H1 (cell line): ENCODE results near the gene NDUFA1. TPM values are rescaled to one million over a fixed set of nuclear protein-coding genes. Genes with fewer than 3 reads are reported as not detected.

ENCODE experiments used
- CTCF ChIA-PET: fragments of 300-600 bp; sonication (Branson Sonifier 250); formaldehyde crosslinking; loops from one replicate; lab custom pipeline; 2021; ENCODE audit not compliant: partially characterized antibody; lab: Charles Lee
- POLR2A ChIA-PET: fragments of 300-600 bp; sonication (Branson Sonifier 250); formaldehyde crosslinking; loops from one replicate; lab custom pipeline; 2021; ENCODE audit warnings: inconsistent platforms; ENCODE audit not compliant: partially characterized antibody; lab: Charles Lee
- DNase-seq, 2 experiments: peaks; one replicate each; pipeline versions ENCODE4 v3.0.0 to v3.0.0-alpha.2; 2010 to 2022; ENCODE audit warnings: low spot score in 2 of 2, low read depth in 1 of 2, mixed read lengths in 1 of 2
- FAIRE-seq: peaks from 2 replicates; lab custom pipeline; 2011; peaks lifted over from hg19 to GRCh38; lab: Jason Lieb, UNC
- H2AFZ ChIP-seq: 2 replicates; pipeline ENCODE4 v1.8.1; 2012; ENCODE audit warnings: low read length, inconsistent platforms
- H2AK5ac ChIP-seq: 2 replicates; pipeline ENCODE4 v1.6.1; 2013; ENCODE audit warnings: low read depth, low read length
- H2BK120ac ChIP-seq: replicated peaks from 2 replicates; pipeline ENCODE3; 2013; ENCODE audit warnings: low read depth, low read length, inconsistent platforms
- H2BK12ac ChIP-seq: 2 replicates; pipeline ENCODE4 v1.6.1; 2013; ENCODE audit warnings: low read depth, low read length
- H2BK15ac ChIP-seq: 2 replicates; pipeline ENCODE4 v1.6.1; 2013; ENCODE audit warnings: low read length
- H2BK20ac ChIP-seq: 2 replicates; pipeline ENCODE4 v1.6.1; 2013; ENCODE audit warnings: low read length
- H2BK5ac ChIP-seq: 2 replicates; pipeline ENCODE4 v1.6.1; 2013; ENCODE audit warnings: low read depth, low read length
- H3K14ac ChIP-seq: 2 replicates; pipeline ENCODE4 v1.6.1; 2013; ENCODE audit warnings: inconsistent platforms; ENCODE audit not compliant: insufficient read length
- H3K18ac ChIP-seq: 2 replicates; pipeline ENCODE4 v1.6.1; 2013; ENCODE audit warnings: low read length; ENCODE audit errors: extremely low read depth
- H3K23ac ChIP-seq: 2 replicates; pipeline ENCODE4 v1.6.1; 2013; ENCODE audit warnings: inconsistent platforms; ENCODE audit not compliant: insufficient read length
- H3K23me2 ChIP-seq: 2 replicates; pipeline ENCODE4 v1.6.1; 2013; ENCODE audit warnings: low read depth, low read length
- H3K27ac ChIP-seq: 2 replicates; pipeline ENCODE4 v1.6.1; 2011; ENCODE audit warnings: low read depth, low read length, inconsistent platforms
- H3K27me3 ChIP-seq, 4 experiments: replicated peaks in 1 of 4; 1 replicate in 1 of 4; 2 replicates in 3 of 4; pipeline versions ENCODE4 v1.6.1 to v1.8.1; 2011 to 2013; ENCODE audit warnings: low read length in 3 of 4, mild to moderate bottlenecking in 3 of 4, inconsistent platforms in 2 of 4, mixed read lengths in 2 of 4, moderate library complexity in 1 of 4; ENCODE audit not compliant: control insufficient read depth in 3 of 4, insufficient read depth in 3 of 4; ENCODE audit errors: extremely low read depth in 1 of 4
- H3K36me3 ChIP-seq, 4 experiments: 2 replicates each; pipeline versions ENCODE4 v1.6.1 to v1.8.1; 2011 to 2013; ENCODE audit warnings: mild to moderate bottlenecking in 4 of 4, low read length in 3 of 4, moderate library complexity in 2 of 4, control low read depth in 1 of 4, inconsistent platforms in 1 of 4; ENCODE audit not compliant: insufficient read depth in 4 of 4, control insufficient read depth in 2 of 4
- H3K4ac ChIP-seq: replicated peaks from 2 replicates; pipeline ENCODE3; 2013; ENCODE audit warnings: low read length, low read depth, mixed read lengths, inconsistent platforms; ENCODE audit not compliant: insufficient read length
- H3K4me1 ChIP-seq, 4 experiments: replicated peaks in 1 of 4; 1 replicate in 1 of 4; 2 replicates in 3 of 4; pipeline versions ENCODE4 v1.6.1 to v1.8.1; 2011 to 2013; ENCODE audit warnings: low read length in 3 of 4, inconsistent platforms in 2 of 4, mixed read lengths in 1 of 4; ENCODE audit not compliant: insufficient read depth in 4 of 4, control insufficient read depth in 3 of 4
- H3K4me2 ChIP-seq, 2 experiments: 2 replicates each; pipeline versions ENCODE4 v1.6.1 to v1.8.1; 2011 to 2013; ENCODE audit warnings: low read depth in 2 of 2, low read length in 2 of 2, control low read depth in 1 of 2, inconsistent platforms in 1 of 2, mild to moderate bottlenecking in 1 of 2; ENCODE audit not compliant: insufficient read depth in 1 of 2
- H3K4me3 ChIP-seq, 4 experiments: fragments of 200-600, 300-600 bp in 1 of 4; sonication (generic), shearing (Covaris generic), sonication (Bioruptor Twin) in 1 of 4; 2 replicates each; pipeline versions ENCODE4 v1.5.1 to v1.8.1; 2011 to 2016; ENCODE audit warnings: low read length in 4 of 4, low read depth in 3 of 4, control low read depth in 2 of 4, inconsistent platforms in 2 of 4, mild to moderate bottlenecking in 2 of 4, mixed read lengths in 1 of 4, moderate library complexity in 1 of 4; ENCODE audit not compliant: insufficient read depth in 2 of 4; ENCODE audit errors: extremely low read depth in 1 of 4
- H3K56ac ChIP-seq: replicated peaks from 2 replicates; pipeline ENCODE3; 2013; ENCODE audit warnings: low read depth, mild to moderate bottlenecking, mixed read lengths, low read length, inconsistent platforms; ENCODE audit not compliant: insufficient read length
- H3K79me1 ChIP-seq: 2 replicates; pipeline ENCODE4 v1.6.1; 2013; ENCODE audit warnings: low read depth, low read length, control low read depth
- H3K79me2 ChIP-seq, 2 experiments: 2 replicates each; pipeline versions ENCODE4 v1.6.1 to v1.8.1; 2012 to 2013; ENCODE audit warnings: low read length in 2 of 2, mild to moderate bottlenecking in 2 of 2, inconsistent platforms in 1 of 2; ENCODE audit not compliant: insufficient read depth in 2 of 2, control insufficient read depth in 1 of 2
- H3K9ac ChIP-seq, 4 experiments: replicated peaks in 1 of 4; 1 replicate in 1 of 4; 2 replicates in 3 of 4; pipeline versions ENCODE4 v1.6.1 to v1.8.1; 2011 to 2013; ENCODE audit warnings: low read depth in 3 of 4, low read length in 3 of 4, control low read depth in 2 of 4, mild to moderate bottlenecking in 2 of 4, moderate library complexity in 2 of 4, inconsistent platforms in 1 of 4; ENCODE audit errors: extremely low read depth in 1 of 4
- H3K9me3 ChIP-seq, 2 experiments: 2 replicates each; pipeline versions ENCODE4 v1.6.1 to v1.8.1; 2012 to 2013; ENCODE audit warnings: mild to moderate bottlenecking in 2 of 2, moderate library complexity in 2 of 2, control low read depth in 1 of 2, inconsistent platforms in 1 of 2, low read depth in 1 of 2, low read length in 1 of 2, mixed read lengths in 1 of 2; ENCODE audit not compliant: insufficient read depth in 2 of 2
- H4K20me1 ChIP-seq, 2 experiments: replicated peaks in 1 of 2; 2 replicates each; pipeline versions ENCODE3 to v1.8.1; 2011 to 2013; ENCODE audit warnings: inconsistent platforms in 2 of 2, low read length in 2 of 2, mild to moderate bottlenecking in 1 of 2; ENCODE audit not compliant: insufficient read depth in 2 of 2, control insufficient read depth in 1 of 2
- H4K5ac ChIP-seq: 2 replicates; pipeline ENCODE4 v1.6.1; 2013; ENCODE audit warnings: low read length, low read depth, mixed read lengths, inconsistent platforms; ENCODE audit not compliant: insufficient read length
- H4K8ac ChIP-seq: 2 replicates; pipeline ENCODE4 v1.8.0; 2013; ENCODE audit warnings: mild to moderate bottlenecking, moderate library complexity, low read length, inconsistent platforms; ENCODE audit not compliant: insufficient read depth; ENCODE audit errors: extremely low read depth
- H4K91ac ChIP-seq: replicated peaks from 2 replicates; pipeline ENCODE3; 2013; ENCODE audit warnings: low read length, mixed read lengths, inconsistent platforms; ENCODE audit not compliant: insufficient read length
- CTBP2 ChIP-seq: IDR thresholded peaks from 2 replicates; pipeline ENCODE4 v1.7.0; 2011; ENCODE audit warnings: borderline replicate concordance, mild to moderate bottlenecking, moderate library complexity, mixed read lengths, low read length; ENCODE audit not compliant: insufficient read depth, insufficient read length
- E2F6 ChIP-seq: IDR thresholded peaks from 2 replicates; pipeline ENCODE4 v1.6.1; 2012; ENCODE audit warnings: inconsistent platforms
- PHF8 ChIP-seq: fragments of 200-600 bp; sonication (generic); conservative IDR thresholded peaks from 2 replicates; pipeline ENCODE4 v1.7.1; 2012; ENCODE audit warnings: low read depth, mild to moderate bottlenecking, inconsistent platforms, low read length, moderate library complexity
- POLR2A ChIP-seq, 2 experiments: IDR thresholded peaks; 1 replicate in 1 of 2; 2 replicates in 1 of 2; pipeline ENCODE4 v1.6.1; 2011; ENCODE audit warnings: low read depth in 2 of 2, low read length in 2 of 2, mild to moderate bottlenecking in 2 of 2; ENCODE audit errors: control extremely low read depth in 1 of 2
- SRF ChIP-seq: IDR thresholded peaks from 2 replicates; pipeline ENCODE4 v1.6.1; 2011; ENCODE audit warnings: mild to moderate bottlenecking, low read depth, low read length, moderate library complexity
- TAF7 ChIP-seq: optimal IDR thresholded peaks from 2 replicates; pipeline ENCODE3; 2011; ENCODE audit warnings: low read depth, mild to moderate bottlenecking, inconsistent platforms, low read length, moderate library complexity, borderline replicate concordance
- TBP ChIP-seq: IDR thresholded peaks from 2 replicates; pipeline ENCODE4 v1.6.1; 2011; ENCODE audit warnings: low read depth, low read length, improper control_type of control experiment
- WGBS, 2 experiments: shearing (Covaris generic) in 1 of 2; methylation state at CpG; one replicate each; pipeline versions ENCODE4 v1.1.6 to v1.1.7; 2013 to 2015; ENCODE audit warnings: low lambda C conversion rate in 2 of 2, mixed read lengths in 2 of 2, inconsistent platforms in 1 of 2, low coverage in 1 of 2, missing lambda C conversion rate in 1 of 2; ENCODE audit not compliant: insufficient replicate concordance in 2 of 2, insufficient coverage in 1 of 2, insufficient read length in 1 of 2; ENCODE audit errors: extremely low coverage in 1 of 2, missing lambda C conversion rate in 1 of 2; 5-methylcytosine and 5-hydroxymethylcytosine counted together
- long read RNA-seq, 2 experiments: library from RNA in 1 of 2; library from capped mRNA in 1 of 2; stranded (forward); transcript quantifications; one replicate each; pipeline ENCODE4 v2.0.0, GENCODE V29; 2021; ENCODE audit warnings: inconsistent platforms in 1 of 2
- polyA minus RNA-seq, 3 experiments: library from RNA; depleted of rRNA, polyadenylated mRNA; stranded (reverse); fragments of >200 nt; gene quantifications; 1 replicate in 2 of 3; 2 replicates in 1 of 3; pipeline ENCODE4 v1.2.3, GENCODE V29; 2011
- polyA plus RNA-seq, 7 experiments: library from polyadenylated mRNA; depleted of rRNA in 3 of 7; stranded (reverse) in 5 of 7; unstranded in 2 of 7; fragments of >200 nt in 5 of 7; fragments of 200-250 nt in 2 of 7; gene quantifications; 1 replicate in 5 of 7; 2 replicates in 1 of 7; 4 replicates in 1 of 7; pipeline versions ENCODE4 v1.2.1 to v1.2.3, GENCODE V29; 2011 to 2013; ENCODE audit warnings: missing spikeins in 2 of 7, mixed read lengths in 2 of 7
- total RNA-seq: library from RNA; stranded (reverse); fragmentation: NEBNext Ultra II Directional; extraction: Animal tissue kit (Norgen Biotek cat#: 25700); gene quantifications from 2 replicates; pipeline ENCODE4 v1.2.1, GENCODE V29; 2021

The NDUFA1 gene
- total RNA-seq (69.7 and 74.1 TPM in 2 replicates), polyA plus RNA-seq (2011; rRNA removed) (36.7 and 65.6 TPM in 2 replicates), polyA minus RNA-seq (2011; rRNA and poly(A)+ RNA removed) (11.5 and 14.5 TPM in 2 replicates)
- polyA plus RNA-seq (2011; cell fraction: cytosol; rRNA removed), result 107 TPM
- polyA plus RNA-seq (2011; cell fraction: nucleus; rRNA removed), result 11.6 TPM
- 111 to 144 TPM (median 129 TPM) in 4 replicates for polyA plus RNA-seq (2012, experiment 1 of 2)
- polyA plus RNA-seq (2012, experiment 2 of 2), result 18.6 TPM
- 174 TPM for polyA plus RNA-seq (2013, experiment 1 of 2)
- polyA plus RNA-seq (2013, experiment 2 of 2), result 186 TPM
- 31.8 TPM for polyA minus RNA-seq (2011; cell fraction: cytosol; rRNA and poly(A)+ RNA removed)
- polyA minus RNA-seq (2011; cell fraction: nucleus; rRNA and poly(A)+ RNA removed), result 8.2 TPM
- long read RNA-seq, experiment 1, transcript NDUFA1-201 (3 exons, 766 nt), result major isoform, 161 of 167 reads
- long read RNA-seq, experiment 1, partial matches to known transcripts, result 2 of 167 reads
- long read RNA-seq, experiment 1, other reads (novel, unspliced or antisense), result 4 of 167 reads
- long read RNA-seq, experiment 2, partial matches to known transcripts, result 0 of 4 reads
- long read RNA-seq, experiment 2, other reads (novel, unspliced or antisense), result 0 of 4 reads

DNA sequence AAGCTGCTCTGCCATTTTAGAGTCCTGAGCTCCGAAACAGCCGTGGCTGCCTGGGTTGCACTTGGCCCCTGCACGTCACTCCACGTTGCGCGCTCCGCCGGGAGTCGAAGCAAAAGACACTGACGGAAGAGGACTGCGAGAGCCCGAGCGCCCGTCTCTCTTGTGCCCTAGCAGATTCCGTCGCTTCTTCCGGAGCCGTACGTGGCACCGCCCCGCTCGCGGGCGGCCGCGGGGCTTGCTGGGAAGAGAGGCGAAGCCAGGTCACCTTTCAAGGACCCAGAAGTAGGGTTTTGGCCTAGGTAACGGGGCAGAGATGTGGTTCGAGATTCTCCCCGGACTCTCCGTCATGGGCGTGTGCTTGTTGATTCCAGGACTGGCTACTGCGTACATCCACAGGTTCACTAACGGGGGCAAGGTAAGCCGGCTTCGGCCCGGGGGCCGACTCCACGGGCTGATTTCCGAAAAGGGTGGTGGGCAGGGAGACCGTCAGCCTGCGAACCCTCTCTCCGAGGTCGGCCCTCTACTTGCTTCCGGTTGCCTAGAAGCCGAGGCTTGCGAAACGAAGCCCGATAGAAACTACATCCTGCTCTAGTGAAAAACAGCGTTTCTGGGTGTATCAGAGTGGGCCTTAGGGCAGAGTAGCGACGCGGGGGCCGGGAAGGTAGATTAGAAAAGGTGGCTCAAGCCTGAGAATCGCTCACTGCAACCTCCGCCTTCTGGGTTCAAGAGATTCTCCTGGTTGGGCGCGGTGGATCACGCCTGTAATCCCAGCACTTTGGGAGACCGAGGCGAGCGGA lies at the start of gene NDUFA1, which contains the start of gene RNF113A:
TSS of gene NDUFA1 (plus strand) at position 234 of the 797 bp plus-strand sequence. CDS start at position 314, 80 bp downstream.
TSS of gene RNF113A (minus strand) at position 135 of the 797 bp plus-strand sequence. CDS start at position 15, 120 bp downstream.
- Histone ChIP-seq H3K4me2 (peak within 1 kb of the TSS; percentile 85 to 98), H3K27ac (peak within 1 kb of the TSS; percentile 84), H2BK12ac (no peak within 1 kb of the TSS), H4K91ac (peak within 1 kb of the TSS; percentile 85), H3K4me3 (peak within 1 kb of the TSS; percentile 81 to 95 (median 90)), H3K9me3 (no peaks in the 10 kb centered on the region), H4K5ac (peak within 1 kb of the TSS; percentile 95), H3K9ac (peak within 1 kb of the TSS in 3 of 4 experiments; percentile 72 to 94 (median 83); a peak in 6 of 7 replicates), H3K56ac (peak within 1 kb of the TSS; percentile 77), H3K23ac (no peak within 1 kb of the TSS), H2BK20ac (no peak within 1 kb of the TSS), H3K14ac (no peak within 1 kb of the TSS), H3K4ac (no peak within 1 kb of the TSS), H2AK5ac (no peak within 1 kb of the TSS), H2AFZ (no peak within 1 kb of the TSS; the same call in 1 of the 2 replicates), H3K18ac (peak within 1 kb of the TSS; percentile 96), H3K79me2 (peaks cover 0 to 8% of the 10 kb centered on the region in 2 experiments; a peak in 1 of 4 replicates), H3K79me1 (no peaks in the 10 kb centered on the region), H2BK5ac (no peak within 1 kb of the TSS; the same call in 1 of the 2 replicates), H4K20me1 (no peaks in the 10 kb centered on the region), H3K36me3 (peaks cover 0 to 8% (median 0%) of the 10 kb centered on the region in 4 experiments; a peak in 1 of 8 replicates), H3K4me1 (no peaks in the 10 kb centered on the region), H3K23me2 (0 out of 2 replicates have a peak, but pooled peaks cover 2% of the 10 kb centered on the region), H2BK120ac (no peak within 1 kb of the TSS), H2BK15ac (no peak within 1 kb of the TSS), H4K8ac (peak within 1 kb of the TSS; percentile 95; the same call in 1 of the 2 replicates), H3K27me3 (no peaks in the 10 kb centered on the region)
- ChIA-PET POLR2A (interaction anchor here (1.1 to 2.5 kb wide), 7 partner anchors 10 to 80 kb away, joined by 3 to 13 read pairs (median 5); partner anchors contain the start of genes RPL39 and UPF3B), CTCF (interaction anchor here (1.0 to 2.4 kb wide), 2 partner anchors 10 to 16 kb away, joined by 3 to 13 read pairs; no protein-coding TSS in a partner anchor)
- FAIRE-seq, result no peak
- peak; percentile 60 to 74 for DNase-seq
- WGBS, 2 experiments, result 2% methylated on average over 56 of the region's 62 CpGs; no CpG with 5 or more reads in 1 of the 2 experiments
- TF ChIP-seq E2F6, result 0 out of 2 replicates have a peak, but pooled peaks have one; percentile 17
- TF ChIP-seq SRF, result no peak
- peak; percentile 64; the same call in 1 of the 2 replicates for TF ChIP-seq TBP
- TF ChIP-seq TAF7, result peak; percentile 19
- TF ChIP-seq PHF8, result peak; percentile 66; the same call in 1 of the 2 replicates
- TF ChIP-seq POLR2A (IDR thresholded peaks at IDR 0.05; ENCODE audit: control extremely low read depth in 1 of 2, low read depth in 2 of 2, low read length in 2 of 2), result peak; percentile 34 to 64
- no peak for TF ChIP-seq CTBP2
